ENCODE data around the gene PCDHGA1.
A peak's percentile ranks its signal among the peaks of the same experiment; 100 is the strongest.

PCDHGA1 gene

GRCh38 chr5:141441571-141442170 lies 111.4 kb downstream of the PCDHGA1 start:
- no peak for DNase-seq (ENCODE audit: low spot score)

- DNase-seq (ENCODE audit: low spot score) = no peak
These were observed 135.0 kb downstream of the PCDHGA1 start for GRCh38 chr5:141465351-141465750.

- DNase-seq (ENCODE audit: low spot score) = peak; percentile 88
These were observed 145.4 kb downstream of the PCDHGA1 start, which contains the start of gene PCDHGC3 for GRCh38 chr5:141475625-141476131. Gene PCDHGC3 (plus strand): TSS chr5:141475966. CDS start chr5:141476117, 151 bp downstream.

GRCh38 chr5:141476132-141476911 lies 146.0 kb downstream of the PCDHGA1 start:
- DNase-seq (ENCODE audit: low spot score) = no peak

- no peak for DNase-seq (ENCODE audit: low spot score)
These were observed 146.8 kb downstream of the PCDHGA1 start for GRCh38 chr5:141477044-141477575.

- no peak for DNase-seq (ENCODE audit: low spot score)
These were observed 147.5 kb downstream of the PCDHGA1 start for GRCh38 chr5:141477815-141478214.

GRCh38 chr5:141478321-141478945 lies 148.1 kb downstream of the PCDHGA1 start:
- no peak for DNase-seq (ENCODE audit: low spot score)

- no peak for DNase-seq (ENCODE audit: low spot score)
These were observed 149.5 kb downstream of the PCDHGA1 start for GRCh38 chr5:141479776-141480175.

- DNase-seq (ENCODE audit: low spot score) = no peak
These were observed 153.6 kb downstream of the PCDHGA1 start for GRCh38 chr5:141483902-141484301.

- no peak for DNase-seq (ENCODE audit: low spot score)
These were observed 154.0 kb downstream of the PCDHGA1 start for GRCh38 chr5:141484310-141484640.

GRCh38 chr5:141484641-141485311 lies 154.5 kb downstream of the PCDHGA1 start, which contains the start of gene PCDHGC4:
Gene PCDHGC4 (plus strand): TSS chr5:141485030. CDS start chr5:141485174, 144 bp downstream.
- no peak for DNase-seq (ENCODE audit: low spot score)

- DNase-seq (ENCODE audit: low spot score) = no peak
These were observed 155.2 kb downstream of the PCDHGA1 start for GRCh38 chr5:141485321-141486055.

GRCh38 chr5:141486091-141486490 lies 155.8 kb downstream of the PCDHGA1 start:
- DNase-seq (ENCODE audit: low spot score) = no peak

- DNase-seq (ENCODE audit: low spot score) = no peak
These were observed 156.8 kb downstream of the PCDHGA1 start for GRCh38 chr5:141487131-141487530.

- no peak for DNase-seq (ENCODE audit: low spot score)
These were observed 158.6 kb downstream of the PCDHGA1 start, which contains the start of gene PCDHGC5 for GRCh38 chr5:141488591-141489561. Gene PCDHGC5 (plus strand): TSS chr5:141489081. CDS start chr5:141489241, 160 bp downstream.

GRCh38 chr5:141489841-141490240 lies 159.5 kb downstream of the PCDHGA1 start:
- no peak for DNase-seq (ENCODE audit: low spot score)

- DNase-seq (ENCODE audit: low spot score) = no peak
These were observed 160.0 kb downstream of the PCDHGA1 start for GRCh38 chr5:141490271-141490670.

GRCh38 chr5:141490771-141491170 lies 160.5 kb downstream of the PCDHGA1 start:
- no peak for DNase-seq (ENCODE audit: low spot score)

GRCh38 chr5:141491323-141492167 lies 161.2 kb downstream of the PCDHGA1 start:
- no peak for DNase-seq (ENCODE audit: low spot score)
